NCI-H128 (cell line): ENCODE data around the gene NEK1.
A peak's percentile ranks its signal among the peaks of the same experiment; 100 is the strongest.
"Not testable (repeated sequence)": the region's sequence is repeated elsewhere in the genome, so short reads cannot be mapped to it uniquely, and the experiment has no call there.

Experiments used
- DNase-seq: peaks from one replicate; lab custom pipeline; 2025; ENCODE audit not compliant: unreplicated experiment; lab: John Stamatoyannopoulos, UW

Gene NEK1

GRCh38 chr4:169628579-169628978, 16.2 kb upstream of the NEK1 start:
- DNase-seq: no peak

- no peak for DNase-seq
These were observed 14.9 kb upstream of the NEK1 start for GRCh38 chr4:169627307-169627706.

- DNase-seq: no peak
These were observed 14.2 kb upstream of the NEK1 start for GRCh38 chr4:169626331-169627282.

GRCh38 chr4:169625886-169626285, 13.5 kb upstream of the NEK1 start:
- DNase-seq: no peak

GRCh38 chr4:169624012-169624411, 11.6 kb upstream of the NEK1 start:
- not testable (repeated sequence) for DNase-seq

GRCh38 chr4:169622566-169622965, 10.2 kb upstream of the NEK1 start:
- no peak for DNase-seq

GRCh38 chr4:169621731-169622492, 9.5 kb upstream of the NEK1 start:
- no peak for DNase-seq

- no peak for DNase-seq
These were observed 8.5 kb upstream of the NEK1 start for GRCh38 chr4:169620880-169621248.

- DNase-seq: peak; percentile 84
These were observed 7.8 kb upstream of the NEK1 start, which contains the start of gene CLCN3 for GRCh38 chr4:169619958-169620879. CLCN3 (plus strand) TSS chr4:169620578; CDS start chr4:169635929, 15,351 bp downstream.

- no peak for DNase-seq
These were observed 7.2 kb upstream of the NEK1 start for GRCh38 chr4:169619518-169619957.

GRCh38 chr4:169618986-169619385, 6.6 kb upstream of the NEK1 start:
- DNase-seq: no peak

GRCh38 chr4:169618286-169618685, 5.9 kb upstream of the NEK1 start:
- DNase-seq: no peak

GRCh38 chr4:169617306-169617705, 4.9 kb upstream of the NEK1 start:
- DNase-seq: no peak

GRCh38 chr4:169616846-169617245, 4.5 kb upstream of the NEK1 start:
- no peak for DNase-seq

GRCh38 chr4:169615467-169616106, 3.2 kb upstream of the NEK1 start:
- no peak for DNase-seq

- peak; percentile 34 for DNase-seq
These were observed 782 bp upstream of the NEK1 start for GRCh38 chr4:169612871-169613859.

GRCh38 chr4:169611157-169611556, 1.2 kb downstream of the NEK1 start:
- no peak for DNase-seq

- DNase-seq: no peak
These were observed 7.5 kb downstream of the NEK1 start for GRCh38 chr4:169604903-169605331.
